Testis (tissue), 3 donors: ENCODE measurements around the gene U2SURP. TPM values are rescaled to one million over a fixed set of nuclear protein-coding genes. Genes with fewer than 3 reads are reported as not detected.

Experiments
- DNase-seq: peaks from one replicate; pipeline ENCODE4 v3.0.0-alpha.2; 2019
- H3K27ac ChIP-seq, 2 donors: fragments of 200-600 bp; sonication (generic); one replicate each; pipeline ENCODE4 v1.5.1; 2019
- H3K27me3 ChIP-seq: fragments of 200-600 bp; sonication (generic); one replicate; pipeline ENCODE4 v1.5.1; 2019
- H3K36me3 ChIP-seq: fragments of 200-600 bp; sonication (generic); one replicate; pipeline ENCODE4 v1.5.1; 2017; ENCODE audit warnings: low read depth; ENCODE audit errors: missing control alignments
- H3K4me1 ChIP-seq: fragments of 200-600 bp; sonication (generic); one replicate; pipeline ENCODE4 v1.5.1; 2019
- H3K4me3 ChIP-seq, 2 donors: fragments of 200-600 bp; sonication (generic); one replicate each; pipeline ENCODE4 v1.5.1; 2017 to 2019
- H3K9me3 ChIP-seq: fragments of 200-600 bp; sonication (generic); one replicate; pipeline ENCODE4 v1.5.1; 2017
- CTCF ChIP-seq, 3 experiments: fragments of 450-650 bp in 2 of 3; fragments of 200-600 bp in 1 of 3; sonication (generic) in 1 of 3; IDR thresholded peaks; one replicate each; pipeline ENCODE4 v1.5.1; 2016 to 2019; ENCODE audit warnings: antibody characterized with exemption in 3 of 3, mild to moderate bottlenecking in 2 of 3, moderate library complexity in 1 of 3
- POLR2A ChIP-seq: fragments of 450-650 bp; IDR thresholded peaks from one replicate; pipeline ENCODE4 v1.6.1; 2017; ENCODE audit warnings: antibody characterized with exemption, mild to moderate bottlenecking, moderate library complexity
- WGBS, 2 donors: methylation state at CpG; one replicate each; pipeline ENCODE4 v1.1.5; 2018; 5-methylcytosine and 5-hydroxymethylcytosine counted together
- intact Hi-C: fragments of 100-400 bp; cut with DNase I; formaldehyde crosslinking; loops from one replicate; pipeline ENCODE4 v1.15.1; 2023; ENCODE audit warnings: low total_unique reads
- polyA plus RNA-seq: library from polyadenylated mRNA; stranded (reverse); fragments of 350-450 nt; fragmentation: Illumina TruSeq; extraction: RNeasy Lipid Tissue Mini Kit (QIAGEN cat#74804); gene quantifications from one replicate; pipeline ENCODE4 v1.2.3, GENCODE V29; 2014; ENCODE audit warnings: low read depth, low replicate concordance; ENCODE audit not compliant: insufficient read depth
- total RNA-seq, 2 donors: library from RNA; depleted of rRNA; stranded (reverse); fragments of >200 nt; gene quantifications; one replicate each; pipeline ENCODE4 v1.2.3, GENCODE V29; 2016

The U2SURP gene
- total and polyA plus RNA-seq, 3 donors from 2014 or later = 38.1 to 112 (median 110) TPM

- H3K4me3 ChIP-seq = no peak overlapping the region
- TF ChIP-seq POLR2A (no peak), CTCF (IDR thresholded peaks at IDR 0.05) (no peak)
- intact Hi-C loops = no loop called here
- no peak overlapping the region for H3K27ac ChIP-seq
- no peaks in the 10 kb centered on the region for H3K27me3 ChIP-seq
- H3K36me3 ChIP-seq = no peaks in the 10 kb centered on the region
- DNase-seq = no peak
- WGBS, 2 donors = 88 to 90% methylated on average over 1 of the region's 1 CpG
- no peaks in the 10 kb centered on the region for H3K9me3 ChIP-seq
- no peaks in the 10 kb centered on the region for H3K4me1 ChIP-seq
Observed at GRCh38 chr3:143081365-143081764, 80.0 kb downstream of the U2SURP start.

DNA sequence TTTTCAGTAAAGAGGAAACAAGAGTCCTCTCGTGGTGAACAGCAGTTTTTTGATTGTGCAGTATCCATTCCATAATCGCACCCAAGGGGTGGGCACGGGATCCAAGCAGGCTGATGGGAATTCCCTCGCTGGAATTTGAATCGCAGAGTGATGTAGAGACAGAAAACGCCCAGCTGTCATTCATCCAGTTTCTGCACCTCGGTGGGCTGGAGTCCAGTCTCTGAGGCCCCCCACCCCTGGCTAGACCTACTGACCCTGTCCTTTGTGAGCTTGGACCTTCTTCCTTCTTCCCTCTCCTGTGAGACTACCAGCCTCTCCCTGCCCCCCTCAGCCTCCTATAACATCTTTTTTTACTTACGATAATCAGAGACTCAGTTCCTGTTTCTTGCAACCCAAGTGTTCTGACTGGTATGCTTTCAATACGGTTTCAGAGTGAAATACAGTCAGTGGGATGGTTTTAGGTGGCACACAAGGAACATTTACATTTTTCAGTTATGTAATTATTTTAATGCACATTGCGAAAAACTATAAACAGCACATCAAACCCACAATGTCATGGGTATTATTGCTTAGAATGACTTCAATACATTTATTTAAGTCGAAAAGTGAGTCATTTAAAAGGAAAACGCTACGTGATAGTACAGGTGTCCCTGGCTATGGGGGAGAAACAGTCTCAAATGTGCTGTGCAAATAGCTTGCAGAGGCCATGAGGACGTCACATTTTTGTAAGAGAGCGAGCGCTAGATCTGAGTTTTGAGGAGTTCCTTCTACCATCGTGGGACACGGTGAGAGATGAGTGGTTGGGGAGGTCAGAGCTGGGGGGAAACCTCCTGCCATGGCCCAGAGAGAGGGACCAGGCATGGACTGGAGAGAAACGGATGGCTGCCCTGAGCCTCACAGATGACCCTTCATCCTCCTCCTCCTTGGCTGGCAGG, 80.7 kb downstream of the U2SURP start:
- 83 to 89% methylated on average over 19 of the region's 19 CpGs for WGBS, 2 donors
- H3K27me3 ChIP-seq = no peaks in the 10 kb centered on the region
- no peak for DNase-seq
- TF ChIP-seq POLR2A (no peak), CTCF (IDR thresholded peaks at IDR 0.05) (no peak)
- H3K36me3 ChIP-seq = no peaks in the 10 kb centered on the region
- no peak overlapping the region for H3K4me3 ChIP-seq
- H3K4me1 ChIP-seq = no peaks in the 10 kb centered on the region
- H3K27ac ChIP-seq = no peak overlapping the region
- intact Hi-C loops = no loop called here
- no peaks in the 10 kb centered on the region for H3K9me3 ChIP-seq

DNA sequence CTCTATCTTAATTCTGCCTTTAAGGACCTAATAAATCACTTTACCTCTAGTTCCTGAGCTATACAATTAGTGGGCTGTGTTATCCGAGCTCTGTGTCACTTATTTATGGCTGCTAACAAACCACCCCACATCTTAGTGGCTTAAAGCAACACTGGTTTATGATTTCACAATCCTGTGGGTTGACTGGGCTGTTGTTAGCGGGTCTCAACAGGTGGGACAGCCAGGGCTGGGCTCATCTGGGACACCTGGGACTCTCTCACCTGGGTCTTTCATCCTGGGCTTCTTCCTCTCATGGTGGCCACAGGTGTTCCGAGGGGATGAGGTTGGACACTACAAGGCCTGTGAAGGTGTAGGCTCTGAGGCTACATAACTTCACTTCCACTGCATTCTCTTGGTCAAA, 82.4 kb downstream of the U2SURP start:
- Histone ChIP-seq H3K4me3 (no peak overlapping the region), H3K4me1 (no peaks in the 10 kb centered on the region), H3K27ac (no peak overlapping the region), H3K36me3 (no peaks in the 10 kb centered on the region), H3K27me3 (no peaks in the 10 kb centered on the region), H3K9me3 (no peaks in the 10 kb centered on the region)
- DNase-seq = no peak
- WGBS, 2 donors = 83 to 90% methylated on average over 2 to 3 of the region's 3 CpGs
- TF ChIP-seq CTCF (IDR thresholded peaks at IDR 0.05) (no peak), POLR2A (no peak)
- intact Hi-C loops = no loop called here

- Histone ChIP-seq H3K27ac (no peak overlapping the region), H3K27me3 (no peaks in the 10 kb centered on the region), H3K9me3 (no peaks in the 10 kb centered on the region), H3K4me3 (no peak overlapping the region), H3K36me3 (no peaks in the 10 kb centered on the region), H3K4me1 (no peaks in the 10 kb centered on the region)
- TF ChIP-seq CTCF (IDR thresholded peaks at IDR 0.05) (no peak), POLR2A (no peak)
- intact Hi-C loops = no loop called here
- 72 to 74% methylated on average over 11 to 17 of the region's 17 CpGs for WGBS, 2 donors
- DNase-seq = no peak
Observed at GRCh38 chr3:143084856-143085731, 83.7 kb downstream of the U2SURP start.
